Skin of body (tissue), 2 donors: Measurements from ENCODE around the gene PTPN7. TPM values are rescaled to one million over a fixed set of nuclear protein-coding genes. Genes with fewer than 3 reads are reported as not detected.
A peak's percentile ranks its signal among the peaks of the same experiment; 100 is the strongest.
"Not testable (repeated sequence)": the region's sequence is repeated elsewhere in the genome, so short reads cannot be mapped to it uniquely, and the experiment has no call there.

Experiments
- DNase-seq: peaks from one replicate; lab custom pipeline; 2025; lab: John Stamatoyannopoulos, UW
- total RNA-seq: library from RNA; depleted of rRNA; stranded (reverse); fragments of >200 nt; gene quantifications from one replicate; pipeline ENCODE4 v1.2.3, GENCODE V29; 2014

PTPN7 gene
- total RNA-seq, 1 donor from 2014 or later: 1.4 TPM

GRCh38 chr1:202189918-202190715 is 29.7 kb upstream of the PTPN7 start:
- DNase-seq: no peak

- no peak for DNase-seq
Observed at GRCh38 chr1:202189001-202189790, 28.8 kb upstream of the PTPN7 start.

GRCh38 chr1:202187697-202188407 is 27.4 kb upstream of the PTPN7 start:
- no peak for DNase-seq

GRCh38 chr1:202187041-202187671 is 26.8 kb upstream of the PTPN7 start:
- DNase-seq: no peak

GRCh38 chr1:202186327-202186726 is 25.9 kb upstream of the PTPN7 start:
- no peak for DNase-seq

GRCh38 chr1:202184750-202185460 is 24.5 kb upstream of the PTPN7 start:
- DNase-seq: peak; percentile 23

GRCh38 chr1:202182040-202182877 is 21.9 kb upstream of the PTPN7 start:
- no peak for DNase-seq

GRCh38 chr1:202181586-202181985 is 21.2 kb upstream of the PTPN7 start:
- no peak for DNase-seq

GRCh38 chr1:202180751-202181139 is 20.3 kb upstream of the PTPN7 start:
- not testable (repeated sequence) for DNase-seq

GRCh38 chr1:202179828-202180750 is 19.7 kb upstream of the PTPN7 start:
- no peak for DNase-seq

GRCh38 chr1:202176949-202177927 is 16.8 kb upstream of the PTPN7 start:
- no peak for DNase-seq

GRCh38 chr1:202173993-202174392 is 13.6 kb upstream of the PTPN7 start:
- no peak for DNase-seq

GRCh38 chr1:202172015-202172355 is 11.6 kb upstream of the PTPN7 start:
- DNase-seq: no peak

GRCh38 chr1:202171292-202172014 is 11.1 kb upstream of the PTPN7 start:
- DNase-seq: no peak

- no peak for DNase-seq
Observed at GRCh38 chr1:202170726-202171125, 10.3 kb upstream of the PTPN7 start.

- no peak for DNase-seq
Observed at GRCh38 chr1:202168861-202169260, 8.5 kb upstream of the PTPN7 start.
